ENCODE measurements around the gene ANO9. TPM values are rescaled to one million over a fixed set of nuclear protein-coding genes. Genes with fewer than 3 reads are reported as not detected.

ANO9 gene
- total and polyA plus RNA-seq, 2 experiments from 2014 or later, result not detected

- H3K4me2 ChIP-seq (ENCODE audit: unreplicated experiment), result peak overlapping the region; percentile 81
- no peaks in the 10 kb centered on the region for H4K20me1 ChIP-seq (ENCODE audit: insufficient read depth)
- no peak overlapping the region; the same call in 1 of the 2 replicates for H3K27ac ChIP-seq
- H3K9me3 ChIP-seq (ENCODE audit: low read depth), result no peaks in the 10 kb centered on the region
- H3K9me2 ChIP-seq (ENCODE audit: insufficient read depth), result no peaks in the 10 kb centered on the region
- in situ Hi-C loops (cut with MboI), result no loop called here
- peak overlapping the region; percentile 90 for H3K9ac ChIP-seq
- peak overlapping the region; percentile 89 for H3K4me3 ChIP-seq
- peaks cover 9% of the 10 kb centered on the region; the same call in 1 of the 2 replicates for H3K4me1 ChIP-seq (ENCODE audit: insufficient read depth)
- H3K36me3 ChIP-seq (ENCODE audit: low read depth), result no peaks in the 10 kb centered on the region
- no peaks in the 10 kb centered on the region for H3K27me3 ChIP-seq (replicated peaks; ENCODE audit: insufficient read depth)
- WGBS, 2 experiments (ENCODE audit: low coverage in 1 of 2, low lambda C conversion rate in 2 of 2, missing lambda C conversion rate in 2 of 2), result 3 to 5% methylated on average over 39 to 43 of the region's 46 CpGs
- peak; percentile 85 for DNase-seq
- peak overlapping the region; percentile 76 for H2AFZ ChIP-seq
- H3F3A ChIP-seq (ENCODE audit: insufficient read depth), result 0 out of 2 replicates have a peak, but pooled peaks cover 10% of the 10 kb centered on the region
- H3K79me2 ChIP-seq (ENCODE audit: insufficient read depth), result peaks cover 65% of the 10 kb centered on the region
- no peak for TF ChIP-seq EZH2phosphoT487 (IDR thresholded peaks at IDR 0.05; ENCODE audit: insufficient read depth, low read depth)
- TF ChIP-seq EZH2 (IDR thresholded peaks at IDR 0.05; ENCODE audit: insufficient read depth, poor library complexity, severe bottlenecking), result no peak
Observed at GRCh38 chr11:450809-451451, 9.1 kb upstream of the ANO9 start.

DNA sequence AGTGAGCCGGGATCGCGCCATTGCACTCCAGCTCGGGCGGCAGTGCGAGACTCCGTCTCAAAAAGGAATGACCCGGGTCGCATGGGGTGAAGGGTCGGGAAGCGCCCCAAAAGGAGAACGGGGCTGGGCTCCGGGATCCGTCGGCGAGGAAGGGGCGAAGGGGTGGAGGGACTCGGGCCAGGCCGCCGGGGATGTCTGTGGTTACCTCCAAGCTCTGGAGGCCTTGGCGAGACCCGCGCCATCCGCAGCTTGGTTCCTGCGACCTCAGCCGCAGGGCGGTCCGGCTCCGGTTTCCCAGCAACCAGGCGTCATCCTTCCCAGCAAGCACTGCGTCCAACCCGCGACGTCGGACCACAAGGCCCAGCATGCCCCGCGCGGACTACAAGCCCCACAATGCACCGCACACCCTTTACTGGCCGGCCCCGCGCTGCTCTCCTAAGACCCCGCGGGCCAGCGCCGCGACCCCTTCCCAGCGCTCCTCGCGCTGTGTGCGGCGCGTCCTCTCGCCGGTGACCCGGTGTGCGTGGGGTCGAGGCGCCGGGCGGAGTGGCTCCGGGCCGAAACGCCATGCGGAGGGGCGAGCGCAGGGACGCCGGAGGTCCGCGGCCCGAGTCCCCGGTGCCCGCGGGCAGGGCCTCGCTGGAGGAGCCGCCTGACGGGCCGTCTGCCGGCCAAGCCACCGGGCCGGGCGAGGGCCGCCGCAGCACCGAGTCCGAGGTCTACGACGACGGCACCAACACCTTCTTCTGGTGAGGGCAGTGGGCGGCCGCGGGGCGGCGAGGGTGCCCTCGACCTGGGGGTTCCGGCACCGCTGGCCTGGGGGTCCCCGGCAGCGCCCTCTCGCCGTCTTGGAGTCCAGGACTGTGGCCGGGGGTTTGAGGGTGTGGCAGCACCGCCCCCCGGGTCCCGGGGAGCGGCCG lies 8.3 kb upstream of the ANO9 start, which contains the start of gene PTDSS2:
TSS of gene PTDSS2 (plus strand) at position 391 of the 920 bp plus-strand sequence. CDS start at position 568, 177 bp downstream.
- Histone ChIP-seq H3K79me2 (ENCODE audit: insufficient read depth) (peaks cover 57% of the 10 kb centered on the region), H3K27me3 (replicated peaks; ENCODE audit: insufficient read depth) (no peaks in the 10 kb centered on the region), H3K4me2 (ENCODE audit: unreplicated experiment) (peak within 1 kb of the TSS; percentile 85), H3K9ac (peak within 1 kb of the TSS; percentile 90), H3K36me3 (ENCODE audit: low read depth) (no peaks in the 10 kb centered on the region), H3K27ac (peak within 1 kb of the TSS; percentile 78), H3K4me3 (peak within 1 kb of the TSS; percentile 89), H3F3A (ENCODE audit: insufficient read depth) (0 out of 2 replicates have a peak, but pooled peaks cover 11% of the 10 kb centered on the region), H3K4me1 (ENCODE audit: insufficient read depth) (peaks cover 9% of the 10 kb centered on the region; the same call in 1 of the 2 replicates), H2AFZ (peak within 1 kb of the TSS; percentile 76), H4K20me1 (ENCODE audit: insufficient read depth) (no peaks in the 10 kb centered on the region), H3K9me3 (ENCODE audit: low read depth) (no peaks in the 10 kb centered on the region), H3K9me2 (ENCODE audit: insufficient read depth) (no peaks in the 10 kb centered on the region)
- WGBS, 2 experiments (ENCODE audit: low coverage in 1 of 2, low lambda C conversion rate in 2 of 2, missing lambda C conversion rate in 2 of 2), result 1 to 2% methylated on average over 78 to 81 of the region's 108 CpGs
- in situ Hi-C loops (cut with MboI), result no loop called here
- peak; percentile 99 for DNase-seq
- TF ChIP-seq EZH2phosphoT487 (IDR thresholded peaks at IDR 0.05; ENCODE audit: insufficient read depth, low read depth) (no peak), EZH2 (IDR thresholded peaks at IDR 0.05; ENCODE audit: insufficient read depth, poor library complexity, severe bottlenecking) (no peak)

DNA sequence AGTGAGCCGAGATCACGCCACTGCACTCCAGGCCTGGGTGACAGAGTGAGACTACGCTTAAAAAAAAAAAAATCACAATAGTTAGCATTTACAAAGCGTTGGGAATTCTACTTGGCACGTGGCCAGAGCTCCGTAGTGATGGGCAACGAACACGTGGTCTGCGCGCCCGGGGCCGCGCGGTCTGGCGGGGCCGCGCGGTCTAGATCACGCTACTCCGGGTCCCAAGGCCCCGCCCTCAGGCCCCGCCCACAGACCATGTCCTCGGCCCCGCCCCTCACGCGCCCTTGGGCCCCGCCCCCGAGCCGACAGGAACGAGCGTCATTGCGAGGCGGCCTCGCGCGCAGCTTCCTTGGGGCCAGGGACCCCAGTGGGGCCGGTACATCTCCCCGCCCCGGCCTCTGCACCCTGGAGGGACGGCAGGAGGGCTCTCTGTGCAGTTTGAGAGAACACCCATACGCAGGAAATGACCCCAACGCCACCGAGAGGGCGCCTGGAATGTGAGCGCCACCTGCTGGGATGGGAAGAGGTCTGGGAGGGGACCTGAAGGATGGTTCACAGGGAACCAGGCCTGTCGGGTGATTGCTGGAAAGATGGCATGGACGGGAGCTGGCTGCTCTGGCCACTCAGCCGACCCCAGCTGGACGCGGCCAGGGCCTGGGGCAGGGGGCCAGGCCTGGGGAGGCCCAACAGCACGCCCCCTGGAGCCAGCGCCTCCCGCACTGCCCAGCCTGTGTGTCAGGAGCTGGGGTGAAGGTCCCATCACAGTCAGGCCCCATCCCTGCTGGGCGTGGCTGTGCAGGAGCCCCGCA lies 6.3 kb upstream of the ANO9 start:
- H3K36me3 ChIP-seq (ENCODE audit: low read depth), result no peaks in the 10 kb centered on the region
- 2% methylated on average over 54 to 55 of the region's 55 CpGs for WGBS, 2 experiments (ENCODE audit: low coverage in 1 of 2, low lambda C conversion rate in 2 of 2, missing lambda C conversion rate in 2 of 2)
- peak overlapping the region; percentile 89 for H3K4me3 ChIP-seq
- TF ChIP-seq EZH2 (IDR thresholded peaks at IDR 0.05; ENCODE audit: insufficient read depth, poor library complexity, severe bottlenecking) (no peak), EZH2phosphoT487 (IDR thresholded peaks at IDR 0.05; ENCODE audit: insufficient read depth, low read depth) (no peak)
- 0 out of 2 replicates have a peak, but pooled peaks cover 2% of the 10 kb centered on the region for H3K27me3 ChIP-seq (replicated peaks; ENCODE audit: insufficient read depth)
- peak overlapping the region; percentile 78 for H3K27ac ChIP-seq
- DNase-seq, result peak; percentile 98
- H3K9me2 ChIP-seq (ENCODE audit: insufficient read depth), result no peaks in the 10 kb centered on the region
- H2AFZ ChIP-seq, result peak overlapping the region; percentile 75
- peak overlapping the region; percentile 85 for H3K4me2 ChIP-seq (ENCODE audit: unreplicated experiment)
- peaks cover 38% of the 10 kb centered on the region for H3K79me2 ChIP-seq (ENCODE audit: insufficient read depth)
- peaks cover 21% of the 10 kb centered on the region for H3K4me1 ChIP-seq (ENCODE audit: insufficient read depth)
- peaks cover 20% of the 10 kb centered on the region; the same call in 1 of the 2 replicates for H3F3A ChIP-seq (ENCODE audit: insufficient read depth)
- in situ Hi-C loops (cut with MboI), result no loop called here
- H3K9me3 ChIP-seq (ENCODE audit: low read depth), result no peaks in the 10 kb centered on the region
- peak overlapping the region; percentile 77 for H3K9ac ChIP-seq
- no peaks in the 10 kb centered on the region for H4K20me1 ChIP-seq (ENCODE audit: insufficient read depth)
